HepG2 (cell line): Measurements from ENCODE around the gene CHD9. TPM values are rescaled to one million over a fixed set of nuclear protein-coding genes. Genes with fewer than 3 reads are reported as not detected.

Experiments
- ARNTL ChIP-seq: sonication (generic); formaldehyde crosslinking; IDR thresholded peaks from 2 replicates; pipeline ENCODE4 v1.4.0; 2020; ENCODE audit warnings: mild to moderate bottlenecking, missing genetic modification reagents
- ATF1 ChIP-seq: IDR thresholded peaks from 2 replicates; pipeline ENCODE4 v1.6.1; 2016; ENCODE audit warnings: mild to moderate bottlenecking, control low read depth
- EHMT2 ChIP-seq: fragments of 200-600 bp; sonication (generic); IDR thresholded peaks from 2 replicates; pipeline ENCODE4 v1.7.0; 2017; ENCODE audit warnings: antibody characterized with exemption, low read depth, low read length, borderline replicate concordance
- FLYWCH1 ChIP-seq: sonication (generic); formaldehyde crosslinking; IDR thresholded peaks from 2 replicates; pipeline ENCODE4 v1.8.1; 2023; ENCODE audit warnings: mild to moderate bottlenecking, missing genetic modification reagents
- GABPA ChIP-seq, 2 experiments: IDR thresholded peaks; 2 replicates each; pipeline ENCODE4 v1.6.1; 2011 to 2016; ENCODE audit warnings: low read depth in 2 of 2, low read length in 1 of 2, missing biosample characterization in 1 of 2, missing genetic modification characterization in 1 of 2
- HNRNPLL ChIP-seq: fragments of 200-400 bp; formaldehyde crosslinking; IDR thresholded peaks from 2 replicates; pipeline ENCODE4 v1.6.1; 2017; ENCODE audit warnings: mild to moderate bottlenecking, low read depth, low read length; ENCODE audit not compliant: poor library complexity, severe bottlenecking
- IRX3 ChIP-seq: sonication (generic); formaldehyde crosslinking; IDR thresholded peaks from 2 replicates; pipeline ENCODE4 v1.8.1; 2023; ENCODE audit warnings: mild to moderate bottlenecking, low read depth, missing genetic modification reagents, borderline replicate concordance
- KDM6A ChIP-seq: IDR thresholded peaks from 2 replicates; pipeline ENCODE4 v1.6.1; 2016; ENCODE audit warnings: low read depth
- MXD4 ChIP-seq: IDR thresholded peaks from 2 replicates; pipeline ENCODE4 v1.6.1; 2016; ENCODE audit warnings: mild to moderate bottlenecking, missing biosample characterization, missing genetic modification reagents
- NR2F2 ChIP-seq: IDR thresholded peaks from 2 replicates; pipeline ENCODE4 v1.6.1; 2012; ENCODE audit warnings: low read depth, inconsistent platforms, borderline replicate concordance
- PRMT3 ChIP-seq: sonication (generic); formaldehyde crosslinking; IDR thresholded peaks from 2 replicates; pipeline ENCODE4 v1.8.1; 2022; ENCODE audit warnings: low read depth, mild to moderate bottlenecking, moderate library complexity, missing genetic modification reagents, borderline replicate concordance
- RFX1 ChIP-seq: fragments of 450-650 bp; IDR thresholded peaks from 2 replicates; pipeline ENCODE4 v1.6.1; 2017
- SSRP1 ChIP-seq: IDR thresholded peaks from 2 replicates; pipeline ENCODE4 v1.6.1; 2016; ENCODE audit warnings: control low read depth
- ZFAT ChIP-seq: sonication (generic); formaldehyde crosslinking; conservative IDR thresholded peaks from 2 replicates; pipeline ENCODE4 v1.8.1; 2023; ENCODE audit warnings: missing genetic modification reagents, inconsistent platforms
- ZNF124 ChIP-seq: sonication (generic); formaldehyde crosslinking; IDR thresholded peaks from 2 replicates; pipeline ENCODE4 v1.4.0; 2020; ENCODE audit warnings: missing genetic modification reagents
- ZNF180 ChIP-seq: sonication (generic); formaldehyde crosslinking; IDR thresholded peaks from 2 replicates; pipeline ENCODE4 v1.4.0; 2020; ENCODE audit warnings: low read depth, missing genetic modification reagents, borderline replicate concordance
- ZNF326 ChIP-seq: sonication (generic); formaldehyde crosslinking; IDR thresholded peaks from 2 replicates; pipeline ENCODE4 v1.4.0; 2020; ENCODE audit warnings: missing genetic modification reagents, borderline replicate concordance
- ZNF549 ChIP-seq: sonication (generic); formaldehyde crosslinking; IDR thresholded peaks from 2 replicates; pipeline ENCODE4 v1.5.0; 2020; ENCODE audit warnings: missing genetic modification reagents
- ZNF564 ChIP-seq: sonication (generic); formaldehyde crosslinking; IDR thresholded peaks from 2 replicates; pipeline ENCODE4 v1.8.1; 2023; ENCODE audit warnings: mild to moderate bottlenecking, missing genetic modification reagents
- ZNF782 ChIP-seq: sonication (generic); formaldehyde crosslinking; IDR thresholded peaks from 2 replicates; pipeline ENCODE4 v1.4.0; 2020; ENCODE audit warnings: missing genetic modification reagents, mild to moderate bottlenecking, borderline replicate concordance
- polyA plus RNA-seq, 8 experiments: library from polyadenylated mRNA; depleted of rRNA in 3 of 8; stranded (reverse) in 7 of 8; unstranded in 1 of 8; fragments of >200 nt; fragmentation: Illumina TruSeq in 4 of 8; extraction: Trizol in 4 of 8; gene quantifications; 2 replicates each; pipeline versions ENCODE4 v1.2.1 to v1.2.3, GENCODE V29; 2011 to 2016; ENCODE audit warnings: low read depth in 4 of 8, missing spikeins in 1 of 8, mixed read lengths in 1 of 8; ENCODE audit not compliant: insufficient read depth in 1 of 8
- total RNA-seq, 5 experiments: library from RNA; depleted of rRNA; stranded (reverse); fragments of >200 nt; fragmentation: Illumina TruSeq; extraction: Trizol; gene quantifications; 2 replicates each; pipeline ENCODE4 v1.2.3, GENCODE V29; 2016; ENCODE audit warnings: low read depth in 1 of 5
- TF ChIP-seq, protein P1 (sequence below): sonication (generic); formaldehyde crosslinking; IDR thresholded peaks from 2 replicates; pipeline ENCODE4 v1.4.0; 2020; ENCODE audit warnings: mild to moderate bottlenecking, low read depth, missing genetic modification reagents
- TF ChIP-seq, protein P2 (sequence below): sonication (generic); formaldehyde crosslinking; IDR thresholded peaks from 2 replicates; pipeline ENCODE4 v1.8.0; 2022; ENCODE audit warnings: missing genetic modification reagents, low read depth, mild to moderate bottlenecking, borderline replicate concordance
- TF ChIP-seq, protein P3 (sequence below): sonication (generic); formaldehyde crosslinking; IDR thresholded peaks from 2 replicates; pipeline ENCODE4 v1.4.0; 2020; ENCODE audit warnings: missing genetic modification reagents
- TF ChIP-seq, protein P4 (sequence below): sonication (generic); formaldehyde crosslinking; IDR thresholded peaks from 2 replicates; pipeline ENCODE4 v1.8.0; 2022; ENCODE audit warnings: missing genetic modification reagents, mild to moderate bottlenecking, inconsistent platforms, borderline replicate concordance
- TF ChIP-seq, protein P5 (sequence below): sonication (generic); formaldehyde crosslinking; IDR thresholded peaks from 2 replicates; pipeline ENCODE4 v1.4.0; 2020; ENCODE audit warnings: missing genetic modification reagents, borderline replicate concordance

Gene CHD9
- total and polyA plus RNA-seq, 2 of the 13 experiments (the other 11 are each of a cell fraction or from before 2014, with no cell fraction given): 23.4 to 27.7 TPM

DNA sequence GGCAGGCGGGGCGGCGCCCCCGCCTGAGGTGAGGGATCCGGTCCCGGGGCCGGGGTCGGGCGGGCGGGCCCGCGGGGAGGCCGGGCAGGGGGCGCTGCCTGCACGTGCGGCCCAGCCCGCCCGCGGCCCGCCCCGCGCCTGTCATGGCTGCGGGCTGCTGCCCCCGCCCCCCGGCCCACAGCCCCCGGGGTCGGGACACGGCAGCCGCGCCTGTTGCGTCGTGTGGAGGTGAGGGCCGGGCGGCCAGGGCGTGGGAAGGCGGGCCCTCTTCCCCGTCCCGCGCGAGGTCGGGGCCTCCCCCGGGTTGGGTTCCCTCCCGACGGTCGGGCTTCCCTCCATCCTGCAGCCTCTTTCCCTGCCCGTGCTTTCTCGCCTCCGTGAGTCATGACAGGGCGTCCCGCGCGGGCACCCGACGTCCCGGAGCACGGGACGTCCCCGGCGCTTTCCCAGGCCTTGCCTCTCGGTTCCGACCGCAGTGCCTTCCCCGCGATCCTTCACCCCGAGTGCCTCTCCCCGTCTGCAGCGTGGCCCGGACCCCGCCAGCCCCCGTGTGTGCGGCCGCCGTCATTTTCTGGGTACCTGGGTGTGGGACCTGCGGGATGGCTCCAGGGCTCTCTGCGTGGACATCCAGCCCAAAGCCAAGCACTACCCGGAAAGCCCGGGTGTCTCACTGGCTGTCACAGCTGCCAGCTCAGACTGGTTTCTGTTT is 76.7 kb downstream of the CHD9 start (continued):
- no peak for TF ChIP-seq NR2F2
- TF ChIP-seq, protein P1, sequence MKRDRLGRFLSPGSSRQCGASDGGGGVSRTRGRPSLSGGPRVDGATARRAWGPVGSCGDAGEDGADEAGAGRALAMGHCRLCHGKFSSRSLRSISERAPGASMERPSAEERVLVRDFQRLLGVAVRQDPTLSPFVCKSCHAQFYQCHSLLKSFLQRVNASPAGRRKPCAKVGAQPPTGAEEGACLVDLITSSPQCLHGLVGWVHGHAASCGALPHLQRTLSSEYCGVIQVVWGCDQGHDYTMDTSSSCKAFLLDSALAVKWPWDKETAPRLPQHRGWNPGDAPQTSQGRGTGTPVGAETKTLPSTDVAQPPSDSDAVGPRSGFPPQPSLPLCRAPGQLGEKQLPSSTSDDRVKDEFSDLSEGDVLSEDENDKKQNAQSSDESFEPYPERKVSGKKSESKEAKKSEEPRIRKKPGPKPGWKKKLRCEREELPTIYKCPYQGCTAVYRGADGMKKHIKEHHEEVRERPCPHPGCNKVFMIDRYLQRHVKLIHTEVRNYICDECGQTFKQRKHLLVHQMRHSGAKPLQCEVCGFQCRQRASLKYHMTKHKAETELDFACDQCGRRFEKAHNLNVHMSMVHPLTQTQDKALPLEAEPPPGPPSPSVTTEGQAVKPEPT (CRISPR knock-in tag): no peak
- TF ChIP-seq ZNF564 (CRISPR knock-in tag): 0 out of 2 replicates have a peak, but pooled peaks have one; percentile 29
- no peak for TF ChIP-seq FLYWCH1
- TF ChIP-seq MXD4 (CRISPR knock-in tag): peak; percentile 46; the same call in 1 of the 2 replicates
- TF ChIP-seq ZNF180 (CRISPR knock-in tag): no peak
- TF ChIP-seq GABPA (IDR thresholded peaks at IDR 0.05; ENCODE audit: low read depth, low read length): no peak
- no peak for TF ChIP-seq GABPA (CRISPR knock-in tag; IDR thresholded peaks at IDR 0.05; ENCODE audit: low read depth)
- TF ChIP-seq ATF1 (CRISPR knock-in tag): no peak
- no peak for TF ChIP-seq ZNF549 (CRISPR knock-in tag)
- TF ChIP-seq ZNF124 (CRISPR knock-in tag): no peak
- no peak for TF ChIP-seq HNRNPLL
- TF ChIP-seq, protein P2, sequence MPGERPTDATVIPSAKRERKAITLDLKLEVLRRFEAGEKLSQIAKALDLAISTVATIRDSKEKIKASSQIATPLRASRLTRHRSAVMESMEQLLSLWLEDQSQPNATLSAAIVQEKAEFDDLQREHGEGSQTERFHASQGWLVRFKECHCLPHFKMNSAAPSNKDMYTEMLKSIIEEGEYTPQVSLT: no peak
- no peak for TF ChIP-seq EHMT2
- TF ChIP-seq KDM6A (CRISPR knock-in tag): no peak
- no peak for TF ChIP-seq SSRP1 (CRISPR knock-in tag)
- TF ChIP-seq, protein P3, sequence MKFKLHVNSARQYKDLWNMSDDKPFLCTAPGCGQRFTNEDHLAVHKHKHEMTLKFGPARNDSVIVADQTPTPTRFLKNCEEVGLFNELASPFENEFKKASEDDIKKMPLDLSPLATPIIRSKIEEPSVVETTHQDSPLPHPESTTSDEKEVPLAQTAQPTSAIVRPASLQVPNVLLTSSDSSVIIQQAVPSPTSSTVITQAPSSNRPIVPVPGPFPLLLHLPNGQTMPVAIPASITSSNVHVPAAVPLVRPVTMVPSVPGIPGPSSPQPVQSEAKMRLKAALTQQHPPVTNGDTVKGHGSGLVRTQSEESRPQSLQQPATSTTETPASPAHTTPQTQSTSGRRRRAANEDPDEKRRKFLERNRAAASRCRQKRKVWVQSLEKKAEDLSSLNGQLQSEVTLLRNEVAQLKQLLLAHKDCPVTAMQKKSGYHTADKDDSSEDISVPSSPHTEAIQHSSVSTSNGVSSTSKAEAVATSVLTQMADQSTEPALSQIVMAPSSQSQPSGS: no peak
- no peak for TF ChIP-seq ZFAT
- no peak for TF ChIP-seq RFX1
- TF ChIP-seq ZNF782: peak; percentile 83; the same call in 1 of the 2 replicates
- TF ChIP-seq, protein P4, sequence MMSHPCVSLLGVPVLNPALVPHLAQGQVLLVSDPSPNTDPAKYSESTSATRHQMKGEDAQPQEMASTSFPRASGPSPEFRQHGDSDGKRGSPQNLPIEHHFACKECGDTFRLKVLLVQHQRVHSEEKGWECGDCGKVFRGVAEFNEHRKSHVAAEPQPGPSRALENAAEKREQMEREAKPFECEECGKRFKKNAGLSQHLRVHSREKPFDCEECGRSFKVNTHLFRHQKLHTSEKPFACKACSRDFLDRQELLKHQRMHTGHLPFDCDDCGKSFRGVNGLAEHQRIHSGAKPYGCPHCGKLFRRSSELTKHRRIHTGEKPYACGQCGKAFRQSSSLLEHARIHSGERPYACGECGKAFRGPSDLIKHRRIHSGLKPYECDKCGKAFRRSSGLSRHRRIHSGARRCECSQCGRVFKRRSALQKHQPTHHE (CRISPR knock-in tag): no peak
- no peak for TF ChIP-seq ZNF326 (CRISPR knock-in tag)
- TF ChIP-seq IRX3 (CRISPR knock-in tag): no peak; the same call in 1 of the 2 replicates
- TF ChIP-seq, protein P5, sequence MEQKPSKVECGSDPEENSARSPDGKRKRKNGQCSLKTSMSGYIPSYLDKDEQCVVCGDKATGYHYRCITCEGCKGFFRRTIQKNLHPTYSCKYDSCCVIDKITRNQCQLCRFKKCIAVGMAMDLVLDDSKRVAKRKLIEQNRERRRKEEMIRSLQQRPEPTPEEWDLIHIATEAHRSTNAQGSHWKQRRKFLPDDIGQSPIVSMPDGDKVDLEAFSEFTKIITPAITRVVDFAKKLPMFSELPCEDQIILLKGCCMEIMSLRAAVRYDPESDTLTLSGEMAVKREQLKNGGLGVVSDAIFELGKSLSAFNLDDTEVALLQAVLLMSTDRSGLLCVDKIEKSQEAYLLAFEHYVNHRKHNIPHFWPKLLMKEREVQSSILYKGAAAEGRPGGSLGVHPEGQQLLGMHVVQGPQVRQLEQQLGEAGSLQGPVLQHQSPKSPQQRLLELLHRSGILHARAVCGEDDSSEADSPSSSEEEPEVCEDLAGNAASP (CRISPR knock-in tag): no peak
- TF ChIP-seq PRMT3 (CRISPR knock-in tag): no peak
- no peak for TF ChIP-seq ARNTL
